Midbrain (tissue), 1 donor: ENCODE results near the gene LILRB5.
"Not testable (repeated sequence)": the region's sequence is repeated elsewhere in the genome, so short reads cannot be mapped to it uniquely, and the experiment has no call there.

Source experiments
- DNase-seq: peaks from one replicate; lab custom pipeline; 2025; lab: John Stamatoyannopoulos, UW

The LILRB5 gene

GRCh38 chr19:54257116-54257480 lies at the start of gene LILRB5:
Gene LILRB5 (minus strand): TSS chr19:54257273. CDS start chr19:54257193, 80 bp downstream.
- DNase-seq = no peak

DNA sequence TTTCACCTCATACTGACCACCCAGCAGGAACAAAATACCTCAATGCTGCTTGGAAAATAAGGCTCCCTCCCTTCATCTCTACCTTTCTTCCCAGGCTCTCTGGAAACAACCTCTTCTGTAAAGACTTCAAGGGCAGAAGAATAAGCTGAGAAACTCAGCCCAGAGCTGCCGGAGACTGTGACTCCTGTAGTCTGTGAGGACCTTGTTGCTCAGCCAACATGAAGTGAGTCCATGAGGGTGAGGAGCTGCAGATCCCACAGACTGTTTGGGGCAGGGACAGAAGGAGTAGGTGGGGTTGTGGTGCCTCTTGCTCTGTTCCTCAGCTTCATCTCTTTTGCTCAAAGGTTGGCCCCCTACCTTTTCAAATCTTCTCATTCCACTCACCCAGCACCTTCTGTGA lies 48.1 kb upstream of the LILRB5 start:
- DNase-seq = no peak

DNA sequence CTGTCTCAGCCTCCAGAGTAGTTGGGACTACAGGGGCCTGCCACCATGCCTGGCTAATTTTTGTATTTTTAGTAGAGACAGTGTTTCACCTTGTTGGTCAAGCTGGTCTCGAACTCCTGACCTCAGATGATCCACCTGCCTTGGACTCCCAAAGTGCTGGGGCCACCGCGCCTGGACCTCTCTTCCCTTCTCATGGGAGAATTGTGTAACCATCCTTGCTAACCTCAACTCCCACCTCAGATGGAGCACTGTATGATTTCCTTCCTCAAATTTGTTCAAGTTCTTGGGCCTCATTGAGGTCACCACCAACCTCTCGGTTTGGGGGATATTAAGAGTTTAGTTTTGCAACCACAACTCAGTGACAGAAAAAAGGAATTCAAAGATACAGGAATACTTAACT lies 45.2 kb upstream of the LILRB5 start:
- DNase-seq = peak; percentile 2

DNA sequence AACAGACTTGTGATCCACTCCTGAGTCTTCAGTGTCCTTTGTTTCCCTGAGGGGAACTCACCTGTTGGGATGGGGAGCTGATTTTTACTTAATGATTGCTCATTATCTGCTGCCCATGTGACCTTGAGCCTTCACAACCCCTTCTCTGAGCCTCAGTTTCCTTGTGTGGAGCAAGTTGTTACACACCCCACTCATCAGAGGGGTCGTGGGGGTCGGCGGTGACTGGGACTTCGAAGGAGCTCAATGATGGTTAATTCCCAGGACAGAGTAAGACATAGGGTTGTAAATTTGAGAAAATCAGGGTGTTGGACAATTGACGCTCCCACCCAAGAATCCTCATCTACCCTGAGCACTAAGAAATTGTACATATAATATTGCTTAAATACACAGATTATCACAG lies 42.4 kb upstream of the LILRB5 start:
- DNase-seq = no peak

GRCh38 chr19:54299126-54299498 lies 42.0 kb upstream of the LILRB5 start:
- DNase-seq = no peak

GRCh38 chr19:54298357-54299125 lies 41.5 kb upstream of the LILRB5 start:
- DNase-seq = no peak

GRCh38 chr19:54297759-54298305 lies 40.8 kb upstream of the LILRB5 start:
- no peak for DNase-seq

DNA sequence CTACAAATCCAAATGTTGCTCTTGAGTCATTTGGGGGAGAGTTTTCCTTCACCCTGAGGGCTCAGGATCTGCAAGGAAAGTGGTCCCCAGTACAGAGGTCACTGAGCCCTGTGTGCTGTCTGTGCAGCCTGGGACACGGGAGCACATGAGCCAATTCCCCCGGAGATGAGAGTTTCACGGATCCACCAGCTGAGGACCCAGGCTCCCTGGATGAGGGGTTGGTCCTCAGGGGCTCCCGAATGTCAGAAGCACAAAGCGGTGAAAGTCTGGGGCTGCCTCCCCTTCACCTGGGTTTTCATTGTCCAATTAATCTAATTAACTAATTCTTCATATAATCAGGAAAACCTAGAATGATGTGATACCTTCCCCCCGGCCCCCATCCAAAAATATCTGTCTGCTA lies 37.5 kb upstream of the LILRB5 start:
- DNase-seq = no peak

- not testable (repeated sequence) for DNase-seq
These were observed 32.1 kb upstream of the LILRB5 start for GRCh38 chr19:54289160-54289559.

GRCh38 chr19:54287456-54287855 lies 30.4 kb upstream of the LILRB5 start:
- DNase-seq = no peak

GRCh38 chr19:54286283-54286682 lies 29.2 kb upstream of the LILRB5 start:
- DNase-seq = not testable (repeated sequence)

DNA sequence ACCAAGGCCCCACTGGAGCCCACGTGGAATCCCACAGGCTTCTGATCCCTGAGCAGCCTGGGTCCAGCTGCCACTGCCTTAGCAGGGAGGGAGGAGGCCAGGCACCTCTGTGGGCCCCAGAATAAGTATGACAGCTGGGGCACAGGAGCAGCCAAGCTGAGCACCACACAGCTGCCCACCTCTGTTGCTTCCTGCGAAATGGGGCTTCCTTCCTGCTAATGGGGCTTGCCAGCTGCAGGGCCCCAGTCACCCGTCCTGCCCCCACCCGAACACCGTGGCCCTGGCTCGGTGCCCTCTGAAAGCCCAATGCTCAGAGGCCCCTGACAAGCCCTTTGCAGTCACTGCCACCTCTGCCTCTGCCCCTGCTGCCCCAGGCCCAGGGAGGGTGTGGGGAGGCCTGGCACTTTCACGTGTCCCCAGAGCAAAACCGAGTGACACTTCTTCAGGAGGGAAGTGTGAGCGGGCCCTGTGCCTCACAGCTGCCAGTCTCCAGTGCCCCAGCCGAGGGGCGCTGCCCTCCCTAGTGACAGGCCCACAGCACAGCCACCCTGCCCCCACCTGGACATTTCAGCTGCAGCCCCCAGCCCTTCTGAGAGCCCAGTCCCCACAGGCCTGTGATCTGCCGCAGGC lies 28.5 kb upstream of the LILRB5 start:
- not testable (repeated sequence) for DNase-seq

DNA sequence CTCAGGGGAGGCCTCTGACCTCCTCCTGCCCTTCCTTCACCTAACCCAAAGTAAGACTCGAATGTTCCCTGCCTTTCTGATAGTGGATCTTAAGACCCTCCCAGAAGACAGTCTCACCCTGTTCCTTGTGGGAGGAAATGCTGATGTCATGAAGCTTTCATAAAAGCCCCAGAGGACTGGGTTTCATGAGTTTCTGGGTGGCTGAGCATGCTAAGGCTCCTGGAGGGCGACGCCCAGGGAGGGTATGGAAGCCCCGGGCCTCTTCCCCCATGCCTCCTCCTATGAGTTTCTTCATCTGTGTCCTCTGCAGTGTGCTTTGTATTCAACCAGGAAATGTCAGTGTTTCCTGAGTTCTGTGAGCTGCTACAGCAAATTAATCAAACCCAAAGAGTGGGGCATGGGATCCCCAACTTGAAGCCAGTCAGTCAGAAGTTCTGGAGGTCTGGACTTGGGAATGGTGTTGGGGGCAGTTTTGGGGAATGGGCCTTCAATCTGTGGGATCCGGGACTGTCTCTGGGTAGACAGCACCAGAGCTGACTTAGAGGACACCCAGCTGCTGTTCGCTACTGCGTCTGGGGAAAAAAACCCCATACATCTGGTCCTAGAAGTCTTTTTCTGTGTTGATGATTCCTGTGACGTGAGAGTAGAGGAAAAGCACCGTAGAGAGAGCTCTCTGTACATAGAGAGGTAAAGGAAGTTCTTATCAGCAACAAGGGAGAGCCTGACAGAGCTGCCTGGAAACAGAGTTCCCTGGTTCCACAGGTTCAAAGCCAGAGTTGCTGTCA lies 25.8 kb upstream of the LILRB5 start:
- no peak for DNase-seq

- DNase-seq = not testable (repeated sequence)
These were observed 24.6 kb upstream of the LILRB5 start for GRCh38 chr19:54281729-54282075.

DNA sequence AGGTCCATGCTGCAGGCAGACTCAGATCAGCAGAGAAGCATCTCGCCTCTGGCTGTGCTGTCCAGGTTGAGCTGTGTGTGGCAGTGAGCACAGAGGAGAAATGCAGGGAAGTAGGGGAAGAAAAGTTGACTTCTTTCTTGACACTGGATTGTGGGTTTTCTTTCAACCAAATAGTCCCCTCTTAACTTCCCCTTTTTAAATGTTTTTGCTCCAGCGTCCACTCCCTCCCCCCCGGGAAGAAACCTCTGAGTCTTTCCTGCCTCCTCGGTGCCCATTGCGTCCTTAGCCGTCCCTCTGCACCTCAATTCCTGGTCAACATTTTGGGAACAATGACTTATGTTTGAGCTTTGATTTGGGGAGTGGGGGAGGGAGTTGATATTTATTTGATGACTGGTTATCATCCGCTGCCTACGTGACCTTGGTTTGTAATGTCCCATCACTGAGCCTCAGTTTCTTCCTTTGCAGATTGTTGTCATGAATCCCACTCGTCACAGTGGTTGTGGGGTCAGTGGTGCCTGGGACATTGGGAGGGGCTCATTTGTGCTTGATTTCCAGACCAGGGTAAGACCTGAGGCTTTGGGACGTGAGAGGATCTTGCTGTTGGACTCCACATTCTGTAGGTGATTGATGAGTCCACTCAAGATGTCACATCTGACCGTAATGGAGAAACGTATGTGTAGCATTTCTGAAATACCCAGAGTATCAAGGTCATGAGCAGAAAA lies 24.1 kb upstream of the LILRB5 start, which contains the start of gene LILRB2:
Gene LILRB2 (minus strand): TSS at position 104 of the 722 bp plus-strand sequence. CDS start 614 bp downstream, outside the sequence.
- no peak for DNase-seq

DNA sequence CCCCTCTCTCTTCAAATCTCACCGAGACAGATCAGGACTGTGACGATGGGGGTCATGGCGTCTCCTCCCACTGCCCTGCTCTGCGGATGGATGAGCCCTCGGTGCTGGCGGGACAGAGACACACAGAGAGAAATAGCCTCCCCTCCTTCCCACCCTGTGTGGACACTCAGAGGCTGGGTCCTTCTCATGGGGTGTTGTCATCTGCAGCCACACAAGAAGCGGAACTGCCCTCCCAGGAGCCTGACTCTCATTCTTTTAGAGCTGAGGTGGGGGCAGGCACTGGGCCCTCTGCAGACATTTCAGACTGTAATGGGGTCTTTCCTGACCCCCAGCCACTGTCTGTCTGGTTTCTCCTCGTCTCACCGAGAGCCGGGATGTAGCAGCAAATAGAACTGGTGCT lies 23.4 kb upstream of the LILRB5 start:
- not testable (repeated sequence) for DNase-seq

DNA sequence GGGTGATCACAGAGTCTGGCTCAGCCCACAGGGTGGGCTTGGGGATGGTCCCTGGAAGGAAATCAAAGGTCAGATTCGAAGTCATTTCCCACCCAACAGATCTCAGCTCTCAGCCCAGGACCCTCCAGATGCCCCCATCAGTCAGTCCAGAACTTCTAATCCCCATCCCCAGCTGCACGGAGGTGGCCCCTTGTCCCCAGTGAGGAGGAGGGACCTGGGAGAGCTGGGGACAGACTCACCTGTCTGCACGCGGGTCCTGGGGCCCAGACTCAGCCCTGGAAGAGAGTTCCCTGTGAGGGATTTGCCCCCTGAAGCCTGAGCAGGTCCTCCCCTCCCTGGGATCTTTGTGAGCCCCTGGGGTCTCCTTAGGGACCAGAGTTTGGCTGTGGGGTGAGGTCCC lies 23.0 kb upstream of the LILRB5 start:
- DNase-seq = not testable (repeated sequence)

DNA sequence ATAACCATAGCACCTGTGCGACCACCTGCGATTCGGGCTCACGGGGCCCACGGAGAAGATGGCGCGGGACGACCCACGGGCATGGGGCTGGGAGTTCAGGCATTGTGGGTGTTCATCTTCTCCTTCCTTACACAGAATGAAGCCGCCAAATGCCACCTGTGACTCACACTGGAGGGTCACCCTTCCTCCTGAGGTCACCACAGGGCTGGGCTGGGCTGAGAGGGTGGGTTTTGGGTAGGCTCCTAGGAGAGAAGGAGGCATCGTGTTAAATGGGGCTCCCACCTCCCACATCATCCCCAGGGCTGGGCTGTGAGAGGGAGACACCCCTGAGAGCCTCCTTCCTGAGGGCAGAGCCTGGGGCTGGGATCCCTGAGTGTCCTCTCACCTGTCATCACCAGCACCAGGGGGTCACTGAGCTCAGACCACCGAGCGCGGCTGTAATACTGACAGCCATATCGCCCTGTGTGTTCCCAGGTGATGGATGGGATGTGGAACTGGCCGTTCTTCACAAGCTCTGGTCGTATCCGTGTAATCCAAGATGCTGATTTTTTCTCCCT lies 22.4 kb upstream of the LILRB5 start:
- no peak for DNase-seq

DNA sequence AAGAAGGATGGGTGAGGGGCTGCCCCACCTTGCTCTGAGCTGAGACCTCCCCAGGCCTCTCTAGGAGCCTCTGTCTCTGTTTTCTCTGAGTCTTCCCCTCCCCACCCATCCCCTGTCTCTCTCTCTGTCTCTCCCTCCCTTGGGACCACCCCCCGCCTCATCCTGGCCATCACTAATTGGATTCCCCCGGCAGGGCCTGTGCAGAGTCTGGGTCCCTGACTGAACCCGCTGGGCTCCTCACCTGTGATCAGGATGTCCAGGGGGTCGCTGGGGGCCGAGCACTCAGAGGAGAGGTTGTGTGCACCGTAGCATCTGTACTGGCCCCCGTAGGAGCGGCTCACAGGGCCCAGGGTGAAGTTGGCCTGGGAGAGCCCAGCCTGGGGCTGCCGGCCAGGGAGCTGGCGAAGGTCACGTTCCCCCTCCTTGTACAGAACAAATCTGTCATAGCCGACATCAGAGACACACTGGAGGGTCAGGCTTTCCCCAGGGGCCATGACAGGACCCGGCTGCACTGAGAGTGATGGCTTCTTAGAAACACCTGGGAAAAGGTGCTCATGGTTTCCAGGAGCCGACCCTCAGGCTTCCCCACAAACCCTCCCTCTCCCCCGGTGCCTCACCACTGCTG lies 21.6 kb upstream of the LILRB5 start:
- not testable (repeated sequence) for DNase-seq

DNA sequence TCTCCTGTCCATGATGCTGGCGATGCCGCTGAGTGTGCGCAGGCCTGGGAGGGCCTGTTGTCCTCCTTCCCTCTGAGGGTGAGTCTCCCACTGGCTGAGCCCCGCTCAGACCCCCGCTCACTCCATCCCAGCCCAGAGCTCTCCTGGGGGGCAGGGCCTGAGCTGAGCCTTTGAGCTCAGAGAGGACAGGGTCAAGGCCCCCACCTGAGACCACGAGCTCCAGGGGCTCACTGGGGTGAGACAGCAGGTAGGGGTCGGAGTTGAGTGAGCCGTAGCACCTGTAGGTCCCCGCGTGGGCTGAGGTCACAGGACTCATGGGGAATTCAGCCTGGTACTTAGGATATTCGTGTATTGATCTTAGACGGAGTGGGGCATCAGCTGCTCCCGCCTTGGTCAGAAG lies 21.0 kb upstream of the LILRB5 start:
- not testable (repeated sequence) for DNase-seq

- not testable (repeated sequence) for DNase-seq
These were observed 20.1 kb upstream of the LILRB5 start for GRCh38 chr19:54277111-54277615.
